Measurements from ENCODE around the gene ATF6B. TPM values are rescaled to one million over a fixed set of nuclear protein-coding genes. Genes with fewer than 3 reads are reported as not detected.

Gene ATF6B
- total and polyA plus RNA-seq, 2 of the 8 experiments (the other 6 are each of a cell fraction or from before 2014, with no cell fraction given), result 38.1 to 42.2 TPM

DNA sequence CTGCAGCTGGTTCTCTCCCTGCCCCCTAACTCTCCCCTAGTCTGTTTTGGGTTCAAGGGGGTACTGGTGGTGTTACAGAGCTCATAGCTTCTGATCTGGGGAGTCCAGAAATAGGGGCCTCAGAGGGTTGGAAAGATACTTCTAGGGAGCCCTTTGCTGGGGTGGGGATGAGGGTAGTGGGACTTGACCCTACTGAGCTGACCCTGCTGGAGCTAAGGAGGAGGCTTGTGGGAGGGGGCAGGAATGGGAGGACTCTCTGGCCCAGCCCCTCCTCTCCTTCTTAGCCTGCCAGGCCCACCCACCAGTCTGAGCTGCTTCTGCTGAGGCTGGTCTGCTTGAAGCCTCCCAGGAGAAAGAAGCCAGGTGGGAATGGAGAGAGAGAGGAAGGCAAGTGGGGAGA, 36.2 kb upstream of the ATF6B start, which contains the start of gene EGFL8:
Gene EGFL8, plus strand, starts transcription at position 301 of the 400 bp plus-strand sequence. CDS start 1,571 bp downstream, outside the sequence.
- Histone ChIP-seq H2AFZ (ENCODE audit: low read length) (no peak within 1 kb of the TSS), H3K18ac (ENCODE audit: extremely low read depth, low read length) (no peak within 1 kb of the TSS), H3K4ac (replicated peaks; ENCODE audit: insufficient read length, low read depth, low read length) (peak within 1 kb of the TSS; percentile 53), H4K5ac (ENCODE audit: insufficient read length, low read depth, low read length) (no peak within 1 kb of the TSS), H3K23me2 (ENCODE audit: low read depth, low read length) (no peaks in the 10 kb centered on the region), H3K4me1 (replicated peaks in 1 of 4; ENCODE audit: control insufficient read depth in 3 of 4, insufficient read depth in 4 of 4, low read length in 3 of 4) (peaks cover 0 to 5% (median 2%) of the 10 kb centered on the region in 4 experiments; a peak in 3 of 7 replicates), H3K9me3 (ENCODE audit: insufficient read depth in 2 of 2, low read depth in 1 of 2, low read length in 1 of 2) (no peaks in the 10 kb centered on the region), H4K8ac (ENCODE audit: extremely low read depth, insufficient read depth, low read length) (no peak within 1 kb of the TSS), H2BK120ac (replicated peaks; ENCODE audit: low read depth, low read length) (no peak within 1 kb of the TSS), H3K23ac (ENCODE audit: insufficient read length) (no peak within 1 kb of the TSS), H3K79me1 (ENCODE audit: low read depth, low read length) (no peaks in the 10 kb centered on the region), H2AK5ac (ENCODE audit: low read depth, low read length) (no peak within 1 kb of the TSS), H3K27me3 (replicated peaks in 1 of 4; ENCODE audit: control insufficient read depth in 3 of 4, extremely low read depth in 1 of 4, insufficient read depth in 3 of 4, low read length in 3 of 4) (no peaks in the 10 kb centered on the region), H3K27ac (ENCODE audit: low read depth, low read length) (no peak within 1 kb of the TSS), H2BK15ac (ENCODE audit: low read length) (no peak within 1 kb of the TSS), H4K20me1 (replicated peaks in 1 of 2; ENCODE audit: control insufficient read depth in 1 of 2, insufficient read depth in 2 of 2, low read length in 2 of 2) (peaks cover 4 to 5% of the 10 kb centered on the region in 2 experiments), H2BK20ac (ENCODE audit: low read length) (no peak within 1 kb of the TSS), H3K4me3 (ENCODE audit: extremely low read depth in 1 of 4, insufficient read depth in 2 of 4, low read depth in 3 of 4, low read length in 4 of 4) (no peak within 1 kb of the TSS), H3K14ac (ENCODE audit: insufficient read length) (no peak within 1 kb of the TSS), H3K4me2 (ENCODE audit: insufficient read depth in 1 of 2, low read depth in 2 of 2, low read length in 2 of 2) (no peak within 1 kb of the TSS), H2BK12ac (ENCODE audit: low read depth, low read length) (no peak within 1 kb of the TSS), H3K56ac (replicated peaks; ENCODE audit: insufficient read length, low read depth, low read length) (no peak within 1 kb of the TSS), H3K79me2 (ENCODE audit: control insufficient read depth in 1 of 2, insufficient read depth in 2 of 2, low read length in 2 of 2) (no peaks in the 10 kb centered on the region), H4K91ac (replicated peaks; ENCODE audit: insufficient read length, low read length) (no peak within 1 kb of the TSS), H3K9ac (replicated peaks in 1 of 4; ENCODE audit: extremely low read depth in 1 of 4, low read depth in 3 of 4, low read length in 3 of 4) (no peak within 1 kb of the TSS), H2BK5ac (ENCODE audit: low read depth, low read length) (no peak within 1 kb of the TSS), H3K36me3 (ENCODE audit: control insufficient read depth in 2 of 4, insufficient read depth in 4 of 4, low read length in 3 of 4) (peaks cover 2 to 21% (median 14%) of the 10 kb centered on the region in 4 experiments; a peak in 7 of 8 replicates)
- FAIRE-seq (no peak), DNase-seq (ENCODE audit: low read depth in 1 of 2, low spot score in 2 of 2) (no peak)
- ChIA-PET POLR2A (ENCODE audit: partially characterized antibody) (interaction anchor here (0.8 to 6.8 kb wide), 11 partner anchors 10 to 55 kb away, joined by 3 to 49 read pairs (median 6); partner anchors contain the start of genes AGPAT1, ATF6B, PRRT1 and TNXB), CTCF (ENCODE audit: partially characterized antibody) (interaction anchor here (0.7 to 6.7 kb wide), 8 partner anchors 10 to 45 kb away, joined by 3 to 72 read pairs (median 3); partner anchors contain the start of gene PRRT1)
- TF ChIP-seq SIX5 (IDR thresholded peaks at IDR 0.05; ENCODE audit: low read depth, low read length) (no peak), BRCA1 (IDR thresholded peaks at IDR 0.05; ENCODE audit: low read depth, low read length) (no peak), TAF1 (IDR thresholded peaks at IDR 0.05; ENCODE audit: low read depth, low read length) (no peak), MAFK (IDR thresholded peaks at IDR 0.05; ENCODE audit: low read depth, low read length) (no peak), EGR1 (IDR thresholded peaks at IDR 0.05; ENCODE audit: borderline replicate concordance, low read depth, low read length) (no peak), JUN (IDR thresholded peaks at IDR 0.05; ENCODE audit: low read depth, low read length) (no peak), KDM1A (IDR thresholded peaks at IDR 0.05; ENCODE audit: borderline replicate concordance, low read length) (no peak), BACH1 (IDR thresholded peaks at IDR 0.05; ENCODE audit: low read length) (no peak), RNF2 (IDR thresholded peaks at IDR 0.05; ENCODE audit: borderline replicate concordance, low read depth, low read length, missing control alignments, poor library complexity, severe bottlenecking) (no peak), JUND (IDR thresholded peaks at IDR 0.05; ENCODE audit: low read length) (no peak), SUZ12 (IDR thresholded peaks at IDR 0.05; ENCODE audit: low read length) (no peak), CEBPB (IDR thresholded peaks at IDR 0.05; ENCODE audit: low read depth, low read length) (no peak)
- TF ChIP-seq, protein P1, sequence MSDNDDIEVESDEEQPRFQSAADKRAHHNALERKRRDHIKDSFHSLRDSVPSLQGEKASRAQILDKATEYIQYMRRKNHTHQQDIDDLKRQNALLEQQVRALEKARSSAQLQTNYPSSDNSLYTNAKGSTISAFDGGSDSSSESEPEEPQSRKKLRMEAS (IDR thresholded peaks at IDR 0.05), result no peak
- TF ChIP-seq, protein P2, sequence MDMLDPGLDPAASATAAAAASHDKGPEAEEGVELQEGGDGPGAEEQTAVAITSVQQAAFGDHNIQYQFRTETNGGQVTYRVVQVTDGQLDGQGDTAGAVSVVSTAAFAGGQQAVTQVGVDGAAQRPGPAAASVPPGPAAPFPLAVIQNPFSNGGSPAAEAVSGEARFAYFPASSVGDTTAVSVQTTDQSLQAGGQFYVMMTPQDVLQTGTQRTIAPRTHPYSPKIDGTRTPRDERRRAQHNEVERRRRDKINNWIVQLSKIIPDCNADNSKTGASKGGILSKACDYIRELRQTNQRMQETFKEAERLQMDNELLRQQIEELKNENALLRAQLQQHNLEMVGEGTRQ (IDR thresholded peaks at IDR 0.05; ENCODE audit: low read length), result no peak

All from H1 (cell line).